Activated naive CD4-positive, alpha-beta T cell treated with anti-CD3 and anti-CD28 coated beads, Interleukin-2, amount 50 U/mL, for 24 hours (primary cell): ENCODE data around the gene GASK1A.

Experiments
- H3K27ac Mint-ChIP-seq: one replicate; pipeline ENCODE4 v1.8.0; 2021; ENCODE audit warnings: mild to moderate bottlenecking, mixed read lengths
- H3K27me3 Mint-ChIP-seq: one replicate; pipeline ENCODE4 v1.8.0; 2021; ENCODE audit warnings: mixed read lengths
- H3K36me3 Mint-ChIP-seq: one replicate; pipeline ENCODE4 v1.8.0; 2021; ENCODE audit warnings: mixed read lengths
- H3K4me1 Mint-ChIP-seq: one replicate; pipeline ENCODE4 v1.8.0; 2021; ENCODE audit warnings: mixed read lengths
- H3K4me3 Mint-ChIP-seq: one replicate; pipeline ENCODE4 v1.8.0; 2021; ENCODE audit warnings: mild to moderate bottlenecking, mixed read lengths
- H3K9me3 Mint-ChIP-seq: one replicate; pipeline ENCODE4 v1.8.0; 2021; ENCODE audit warnings: mixed read lengths

The GASK1A gene

GRCh38 chr3:43015572-43015971 lies 36.5 kb downstream of the GASK1A start:
- no peaks in the 10 kb centered on the region for H3K27me3 Mint-ChIP-seq
- H3K4me3 Mint-ChIP-seq, result no peak overlapping the region
- H3K27ac Mint-ChIP-seq, result no peak overlapping the region
- H3K36me3 Mint-ChIP-seq, result no peaks in the 10 kb centered on the region
- no peaks in the 10 kb centered on the region for H3K9me3 Mint-ChIP-seq
- no peaks in the 10 kb centered on the region for H3K4me1 Mint-ChIP-seq

GRCh38 chr3:43015991-43016865 lies 37.1 kb downstream of the GASK1A start:
- Mint-ChIP-seq H3K27me3 (no peaks in the 10 kb centered on the region), H3K9me3 (no peaks in the 10 kb centered on the region), H3K4me3 (no peak overlapping the region), H3K36me3 (no peaks in the 10 kb centered on the region), H3K27ac (no peak overlapping the region), H3K4me1 (no peaks in the 10 kb centered on the region)

GRCh38 chr3:43017004-43017403 lies 37.9 kb downstream of the GASK1A start:
- no peaks in the 10 kb centered on the region for H3K9me3 Mint-ChIP-seq
- H3K36me3 Mint-ChIP-seq, result no peaks in the 10 kb centered on the region
- H3K27ac Mint-ChIP-seq, result no peak overlapping the region
- H3K4me3 Mint-ChIP-seq, result no peak overlapping the region
- H3K27me3 Mint-ChIP-seq, result no peaks in the 10 kb centered on the region
- no peaks in the 10 kb centered on the region for H3K4me1 Mint-ChIP-seq

GRCh38 chr3:43017593-43018195 lies 38.6 kb downstream of the GASK1A start:
- H3K27me3 Mint-ChIP-seq, result no peaks in the 10 kb centered on the region
- peak overlapping the region; percentile 8 for H3K27ac Mint-ChIP-seq
- peaks cover 4% of the 10 kb centered on the region for H3K9me3 Mint-ChIP-seq
- H3K4me3 Mint-ChIP-seq, result no peak overlapping the region
- H3K4me1 Mint-ChIP-seq, result no peaks in the 10 kb centered on the region
- H3K36me3 Mint-ChIP-seq, result no peaks in the 10 kb centered on the region

GRCh38 chr3:43018246-43018645 lies 39.1 kb downstream of the GASK1A start:
- Mint-ChIP-seq H3K4me3 (no peak overlapping the region), H3K27ac (peak overlapping the region; percentile 8), H3K9me3 (peaks cover 4% of the 10 kb centered on the region), H3K27me3 (no peaks in the 10 kb centered on the region), H3K36me3 (no peaks in the 10 kb centered on the region), H3K4me1 (no peaks in the 10 kb centered on the region)

GRCh38 chr3:43019006-43019809 lies 40.1 kb downstream of the GASK1A start:
- Mint-ChIP-seq H3K27ac (peak overlapping the region; percentile 75), H3K36me3 (no peaks in the 10 kb centered on the region), H3K9me3 (peaks cover 4% of the 10 kb centered on the region), H3K4me3 (no peak overlapping the region), H3K27me3 (no peaks in the 10 kb centered on the region), H3K4me1 (no peaks in the 10 kb centered on the region)

GRCh38 chr3:43019826-43020225 lies 40.7 kb downstream of the GASK1A start:
- Mint-ChIP-seq H3K36me3 (no peaks in the 10 kb centered on the region), H3K27ac (no peak overlapping the region), H3K4me3 (no peak overlapping the region), H3K9me3 (peaks cover 4% of the 10 kb centered on the region), H3K27me3 (no peaks in the 10 kb centered on the region), H3K4me1 (no peaks in the 10 kb centered on the region)

GRCh38 chr3:43021186-43021585 lies 42.1 kb downstream of the GASK1A start:
- no peaks in the 10 kb centered on the region for H3K36me3 Mint-ChIP-seq
- H3K4me1 Mint-ChIP-seq, result no peaks in the 10 kb centered on the region
- no peak overlapping the region for H3K4me3 Mint-ChIP-seq
- peaks cover 4% of the 10 kb centered on the region for H3K9me3 Mint-ChIP-seq
- no peaks in the 10 kb centered on the region for H3K27me3 Mint-ChIP-seq
- H3K27ac Mint-ChIP-seq, result peak overlapping the region; percentile 85

GRCh38 chr3:43022121-43022520 lies 43.0 kb downstream of the GASK1A start:
- Mint-ChIP-seq H3K4me1 (peaks cover 2% of the 10 kb centered on the region), H3K27ac (peak overlapping the region; percentile 14), H3K36me3 (no peaks in the 10 kb centered on the region), H3K9me3 (peaks cover 4% of the 10 kb centered on the region), H3K27me3 (no peaks in the 10 kb centered on the region), H3K4me3 (no peak overlapping the region)

GRCh38 chr3:43023066-43023465 lies 44.0 kb downstream of the GASK1A start:
- Mint-ChIP-seq H3K4me3 (peak overlapping the region; percentile 82), H3K27me3 (no peaks in the 10 kb centered on the region), H3K27ac (peak overlapping the region; percentile 76), H3K4me1 (peaks cover 3% of the 10 kb centered on the region), H3K36me3 (no peaks in the 10 kb centered on the region), H3K9me3 (peaks cover 4% of the 10 kb centered on the region)

- Mint-ChIP-seq H3K4me1 (peaks cover 7% of the 10 kb centered on the region), H3K27me3 (no peaks in the 10 kb centered on the region), H3K9me3 (peaks cover 4% of the 10 kb centered on the region), H3K27ac (peak overlapping the region; percentile 89), H3K36me3 (no peaks in the 10 kb centered on the region), H3K4me3 (peak overlapping the region; percentile 82)
Measured at GRCh38 chr3:43023746-43024145, 44.6 kb downstream of the GASK1A start.

GRCh38 chr3:43024181-43024885 lies 45.2 kb downstream of the GASK1A start:
- Mint-ChIP-seq H3K9me3 (peaks cover 4% of the 10 kb centered on the region), H3K36me3 (no peaks in the 10 kb centered on the region), H3K4me1 (peaks cover 8% of the 10 kb centered on the region), H3K27me3 (no peaks in the 10 kb centered on the region), H3K27ac (peak overlapping the region; percentile 89), H3K4me3 (peak overlapping the region; percentile 82)

- no peak overlapping the region for H3K4me3 Mint-ChIP-seq
- H3K9me3 Mint-ChIP-seq, result peaks cover 4% of the 10 kb centered on the region
- H3K27me3 Mint-ChIP-seq, result no peaks in the 10 kb centered on the region
- H3K27ac Mint-ChIP-seq, result peak overlapping the region; percentile 68
- H3K36me3 Mint-ChIP-seq, result no peaks in the 10 kb centered on the region
- peaks cover 14% of the 10 kb centered on the region for H3K4me1 Mint-ChIP-seq
Measured at GRCh38 chr3:43025423-43025822, 46.3 kb downstream of the GASK1A start.

- no peaks in the 10 kb centered on the region for H3K36me3 Mint-ChIP-seq
- H3K9me3 Mint-ChIP-seq, result no peaks in the 10 kb centered on the region
- H3K27me3 Mint-ChIP-seq, result no peaks in the 10 kb centered on the region
- no peak overlapping the region for H3K4me3 Mint-ChIP-seq
- H3K27ac Mint-ChIP-seq, result no peak overlapping the region
- H3K4me1 Mint-ChIP-seq, result peaks cover 14% of the 10 kb centered on the region
Measured at GRCh38 chr3:43028001-43028400, 48.9 kb downstream of the GASK1A start.
